Muscle layer of duodenum (tissue), 2 donors: ENCODE results near the gene PAK5.

Source experiments
- H3K27ac ChIP-seq: one replicate; pipeline ENCODE4 v1.7.0; 2013; ENCODE audit warnings: mild to moderate bottlenecking, low read length
- H3K27me3 ChIP-seq: one replicate; pipeline ENCODE4 v1.7.0; 2013; ENCODE audit warnings: low read depth, mild to moderate bottlenecking, control low read depth, low read length
- H3K36me3 ChIP-seq, 2 donors: one replicate each; pipeline ENCODE4 v1.7.0; 2013; ENCODE audit warnings: low read length in 2 of 2, control low read depth in 1 of 2, mild to moderate bottlenecking in 1 of 2; ENCODE audit not compliant: insufficient read depth in 2 of 2, control insufficient read depth in 1 of 2
- H3K4me1 ChIP-seq, 2 donors: one replicate each; pipeline ENCODE4 v1.7.0; 2013; ENCODE audit warnings: low read length in 2 of 2, mild to moderate bottlenecking in 2 of 2, control low read depth in 1 of 2, moderate library complexity in 1 of 2; ENCODE audit not compliant: insufficient read depth in 2 of 2, control insufficient read depth in 1 of 2
- H3K4me3 ChIP-seq, 2 donors: one replicate each; pipeline ENCODE4 v1.7.0; 2013; ENCODE audit warnings: low read length in 2 of 2, low read depth in 1 of 2, mild to moderate bottlenecking in 1 of 2
- H3K9me3 ChIP-seq, 2 donors: one replicate each; pipeline ENCODE4 v1.7.0; 2013; ENCODE audit warnings: low read length in 2 of 2, control low read depth in 1 of 2, mild to moderate bottlenecking in 1 of 2; ENCODE audit not compliant: control insufficient read depth in 1 of 2
- donor health status: healthy.

Gene PAK5

GRCh38 chr20:9507544-9508239 lies 331.2 kb downstream of the PAK5 start:
- Histone ChIP-seq H3K36me3 (no peaks in the 10 kb centered on the region), H3K4me1 (peaks cover 0 to 18% of the 10 kb centered on the region in 2 donors), H3K27me3 (peaks cover 24% of the 10 kb centered on the region), H3K9me3 (no peaks in the 10 kb centered on the region), H3K4me3 (no peak overlapping the region), H3K27ac (no peak overlapping the region)

DNA sequence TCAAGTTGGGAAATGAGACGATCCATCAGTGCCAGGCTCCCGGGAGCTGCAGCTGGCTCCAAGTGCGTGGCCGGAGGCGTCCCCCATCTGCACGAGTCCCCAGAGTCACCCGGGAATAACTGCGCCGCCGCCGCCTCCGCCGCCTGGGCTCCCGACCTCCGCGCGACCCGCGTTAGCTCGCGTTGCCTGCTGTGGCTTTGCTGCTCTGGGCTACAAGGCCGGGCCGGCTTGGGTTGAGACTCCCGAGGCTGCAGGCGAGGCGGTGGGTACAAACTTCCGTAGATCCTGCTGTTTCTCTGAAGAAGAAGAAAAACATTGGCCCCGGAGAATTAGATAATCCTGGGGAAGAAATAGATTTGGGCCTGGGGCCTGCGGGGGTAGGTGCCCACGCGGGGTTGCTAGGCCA lies 331.9 kb downstream of the PAK5 start:
- Histone ChIP-seq H3K4me3 (peak overlapping the region in 1 of 2 donors; percentile 14), H3K27me3 (peaks cover 24% of the 10 kb centered on the region), H3K9me3 (no peaks in the 10 kb centered on the region), H3K27ac (no peak overlapping the region), H3K36me3 (no peaks in the 10 kb centered on the region), H3K4me1 (peaks cover 0 to 18% of the 10 kb centered on the region in 2 donors)

DNA sequence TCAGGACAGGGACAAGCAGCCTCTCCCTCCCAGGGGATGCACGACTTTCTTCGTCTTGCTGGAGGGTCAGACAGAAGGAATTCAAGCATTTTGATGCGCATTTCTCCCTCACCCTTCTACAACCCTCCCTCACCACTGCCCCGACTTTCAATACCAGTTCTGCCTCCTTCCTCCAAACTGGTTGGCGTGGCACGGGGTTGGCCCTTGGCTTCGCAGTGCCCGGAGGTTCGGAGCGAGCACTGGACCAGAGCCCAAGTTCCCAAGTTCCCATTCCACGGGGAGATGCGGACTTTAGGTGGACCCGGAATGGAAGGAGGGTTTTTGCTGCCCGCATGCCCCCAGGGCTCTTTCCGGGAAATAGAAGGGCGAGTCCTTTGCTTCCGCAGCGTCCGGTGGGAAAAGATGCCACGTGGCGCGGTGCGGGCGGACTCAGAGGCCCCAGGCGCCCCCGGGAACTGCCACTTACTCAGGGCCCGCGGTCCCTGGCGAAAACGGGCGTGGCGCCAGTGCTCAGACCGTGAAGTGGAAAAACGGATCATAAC lies 332.5 kb downstream of the PAK5 start:
- Histone ChIP-seq H3K4me3 (peak overlapping the region in 1 of 2 donors; percentile 14), H3K36me3 (no peaks in the 10 kb centered on the region), H3K4me1 (peaks cover 0 to 18% of the 10 kb centered on the region in 2 donors), H3K27ac (no peak overlapping the region), H3K27me3 (peaks cover 24% of the 10 kb centered on the region), H3K9me3 (no peaks in the 10 kb centered on the region)

DNA sequence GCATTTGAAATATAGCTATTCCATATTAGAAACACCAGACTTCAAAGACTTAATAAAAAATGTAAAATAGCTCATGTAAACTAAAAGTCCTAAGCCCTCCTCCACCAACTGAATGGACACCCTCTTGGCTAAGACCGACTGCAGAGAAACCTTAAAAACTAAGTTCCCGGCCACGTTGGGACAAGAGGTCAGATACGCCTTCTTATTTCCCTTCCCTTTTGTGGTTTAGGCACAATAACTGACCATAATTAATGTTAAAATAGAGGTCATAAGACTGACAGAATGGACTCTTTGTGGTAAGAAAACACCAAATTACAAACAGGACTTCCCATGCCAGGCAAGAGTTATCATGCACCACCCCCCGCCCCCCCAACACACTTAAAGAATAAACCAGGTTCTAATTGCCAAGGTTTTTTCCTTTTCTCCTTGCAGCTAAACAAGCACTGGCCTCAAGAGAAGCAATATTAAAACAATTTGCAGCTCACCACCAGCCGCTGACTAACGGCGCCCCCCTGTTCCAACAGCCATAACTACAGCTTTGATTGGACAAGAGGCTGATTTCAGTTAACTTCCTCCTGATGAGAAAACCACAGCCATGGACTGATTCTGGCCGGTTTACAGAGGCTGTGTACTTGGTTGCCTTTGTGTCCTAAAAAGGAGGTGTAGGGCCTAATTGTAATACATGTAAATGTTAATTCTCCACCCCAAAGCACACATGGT lies 335.2 kb downstream of the PAK5 start:
- no peaks in the 10 kb centered on the region for H3K9me3 ChIP-seq
- no peak overlapping the region for H3K27ac ChIP-seq
- no peak overlapping the region for H3K4me3 ChIP-seq
- peaks cover 21% of the 10 kb centered on the region for H3K27me3 ChIP-seq
- H3K4me1 ChIP-seq = peaks cover 0 to 18% of the 10 kb centered on the region in 2 donors
- no peaks in the 10 kb centered on the region for H3K36me3 ChIP-seq

DNA sequence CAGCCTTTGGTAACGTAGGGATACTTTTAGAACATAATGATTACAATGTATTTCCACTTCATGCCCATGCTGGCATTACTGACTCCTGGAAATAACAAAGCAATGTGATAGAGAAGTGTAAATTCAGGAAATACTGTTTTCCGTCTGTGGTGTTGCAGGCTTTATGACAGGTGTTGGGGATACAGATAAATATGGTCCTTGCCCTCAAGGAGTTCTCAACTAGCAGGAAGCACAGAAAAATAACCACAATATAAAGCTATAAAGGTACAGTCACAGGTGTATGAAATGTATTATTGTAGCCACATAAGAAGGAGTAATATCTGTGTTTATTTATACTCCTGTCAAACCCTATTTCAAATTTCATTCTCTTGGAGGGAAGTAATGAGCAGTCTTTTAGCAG lies 337.4 kb downstream of the PAK5 start:
- Histone ChIP-seq H3K27ac (no peak overlapping the region), H3K4me3 (no peak overlapping the region), H3K27me3 (peaks cover 9% of the 10 kb centered on the region), H3K36me3 (no peaks in the 10 kb centered on the region), H3K4me1 (peaks cover 0 to 2% of the 10 kb centered on the region in 2 donors), H3K9me3 (no peaks in the 10 kb centered on the region)

GRCh38 chr20:9500121-9500520 lies 338.8 kb downstream of the PAK5 start:
- Histone ChIP-seq H3K27ac (no peak overlapping the region), H3K4me3 (no peak overlapping the region), H3K9me3 (no peaks in the 10 kb centered on the region), H3K36me3 (no peaks in the 10 kb centered on the region), H3K4me1 (no peaks in the 10 kb centered on the region), H3K27me3 (no peaks in the 10 kb centered on the region)

DNA sequence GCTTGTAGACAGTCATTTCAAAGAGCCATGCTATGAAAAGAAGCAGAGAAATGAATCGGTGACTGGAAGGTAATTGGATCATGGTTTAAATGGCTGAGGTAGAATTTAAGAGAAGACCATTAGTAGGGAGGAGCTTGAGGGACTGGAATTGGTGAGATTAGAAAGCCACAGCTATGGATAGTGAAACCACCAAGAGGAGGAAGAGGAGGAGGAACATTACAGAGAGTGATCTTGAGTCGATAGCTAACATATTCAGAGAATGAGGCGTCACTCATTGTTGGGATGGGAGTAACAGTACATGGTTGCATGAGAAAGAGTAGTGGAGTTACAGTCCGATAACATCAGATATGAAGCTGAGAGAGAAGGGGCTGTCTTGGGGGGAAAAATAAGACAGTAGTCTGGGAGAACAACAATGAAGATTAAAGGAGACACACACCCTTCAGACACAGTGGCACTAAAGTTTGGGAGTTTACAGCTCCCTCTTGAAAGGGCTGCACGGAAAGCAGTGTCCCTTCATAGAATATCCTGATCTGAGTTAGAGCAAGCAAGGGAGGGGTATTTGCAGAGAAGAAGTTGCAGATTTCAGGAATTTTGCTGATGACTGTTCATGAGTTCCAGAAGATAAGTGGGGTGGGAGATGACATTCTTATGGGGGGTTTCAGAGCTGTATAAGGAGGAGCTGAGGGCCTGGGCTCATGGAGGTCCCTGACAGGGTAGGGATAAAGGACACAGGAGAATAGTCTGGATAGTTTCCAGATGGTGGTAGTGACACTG lies 339.6 kb downstream of the PAK5 start:
- H3K36me3 ChIP-seq = no peaks in the 10 kb centered on the region
- H3K4me1 ChIP-seq = no peaks in the 10 kb centered on the region
- H3K27ac ChIP-seq = no peak overlapping the region
- no peaks in the 10 kb centered on the region for H3K27me3 ChIP-seq
- no peak overlapping the region for H3K4me3 ChIP-seq
- no peaks in the 10 kb centered on the region for H3K9me3 ChIP-seq

DNA sequence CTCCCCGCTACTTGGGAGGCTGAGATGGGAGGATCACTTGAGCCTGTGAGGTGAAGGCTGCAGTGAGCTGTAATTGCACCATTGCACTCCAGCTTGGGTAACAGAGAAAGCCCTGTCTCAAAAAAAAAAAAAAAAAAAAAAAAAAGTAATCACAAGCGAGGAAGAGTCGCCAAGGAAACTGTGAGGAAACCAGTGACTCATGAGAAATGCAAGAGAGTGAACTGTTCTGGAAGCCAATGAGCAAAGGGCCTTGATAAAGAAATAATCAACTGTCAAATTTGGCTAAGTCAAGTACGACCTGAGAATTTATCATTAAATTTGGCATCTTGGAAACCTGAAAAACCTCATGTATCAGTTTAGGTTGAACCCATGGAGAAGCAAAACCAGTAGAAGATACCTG lies 340.6 kb downstream of the PAK5 start:
- H3K4me1 ChIP-seq = no peaks in the 10 kb centered on the region
- H3K4me3 ChIP-seq = no peak overlapping the region
- no peak overlapping the region for H3K27ac ChIP-seq
- H3K27me3 ChIP-seq = no peaks in the 10 kb centered on the region
- no peaks in the 10 kb centered on the region for H3K36me3 ChIP-seq
- H3K9me3 ChIP-seq = no peaks in the 10 kb centered on the region

DNA sequence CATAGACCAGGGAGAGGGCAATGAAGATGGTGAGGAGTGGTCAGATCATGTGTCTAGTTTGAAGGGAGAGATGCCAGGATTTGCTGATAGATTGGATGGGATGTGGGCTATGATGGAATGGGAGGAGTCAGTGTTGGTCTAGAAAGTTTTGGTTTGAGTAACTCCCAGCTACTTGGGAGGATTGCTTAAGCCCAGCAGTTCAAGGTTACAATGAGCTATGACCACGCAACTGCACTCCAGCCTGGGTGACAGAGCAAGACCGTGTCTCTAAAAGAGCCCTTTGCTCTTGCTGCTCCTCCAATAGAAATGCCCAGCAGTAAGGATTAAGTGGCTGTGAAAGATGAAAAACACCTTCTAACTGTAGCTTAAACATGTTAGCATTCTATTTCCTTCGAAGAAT lies 342.7 kb downstream of the PAK5 start:
- H3K27ac ChIP-seq = no peak overlapping the region
- no peaks in the 10 kb centered on the region for H3K9me3 ChIP-seq
- no peaks in the 10 kb centered on the region for H3K4me1 ChIP-seq
- no peaks in the 10 kb centered on the region for H3K36me3 ChIP-seq
- no peaks in the 10 kb centered on the region for H3K27me3 ChIP-seq
- H3K4me3 ChIP-seq = no peak overlapping the region

DNA sequence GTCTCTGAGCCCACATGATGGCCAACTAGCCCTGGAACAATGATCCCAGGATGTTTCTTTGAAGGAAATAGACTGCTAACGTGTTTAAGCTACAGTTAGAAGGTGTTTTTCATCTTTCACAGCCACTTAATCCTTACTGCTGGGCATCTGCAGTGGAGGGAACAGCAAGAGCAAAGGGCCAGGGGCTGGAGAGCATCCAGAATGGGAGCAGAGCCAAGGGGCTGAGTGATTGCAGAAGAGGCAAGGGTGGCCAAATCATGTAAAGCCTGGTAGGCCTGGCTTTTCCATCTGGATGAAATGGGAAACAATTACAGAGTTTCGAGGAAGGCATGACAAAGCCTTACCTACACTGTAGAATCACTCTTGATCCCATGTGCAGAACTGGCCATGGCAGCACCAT lies 343.2 kb downstream of the PAK5 start:
- Histone ChIP-seq H3K4me3 (no peak overlapping the region), H3K27me3 (no peaks in the 10 kb centered on the region), H3K27ac (no peak overlapping the region), H3K9me3 (no peaks in the 10 kb centered on the region), H3K4me1 (no peaks in the 10 kb centered on the region), H3K36me3 (no peaks in the 10 kb centered on the region)

GRCh38 chr20:9493803-9494202 lies 345.1 kb downstream of the PAK5 start:
- Histone ChIP-seq H3K27ac (no peak overlapping the region), H3K9me3 (no peaks in the 10 kb centered on the region), H3K4me1 (no peaks in the 10 kb centered on the region), H3K27me3 (no peaks in the 10 kb centered on the region), H3K36me3 (no peaks in the 10 kb centered on the region), H3K4me3 (no peak overlapping the region)
